HG03135 (cell line): ENCODE results near the gene STXBP1.
A peak's percentile ranks its signal among the peaks of the same experiment; 100 is the strongest.

ENCODE experiments used
- ATAC-seq: cut with Tn5 transposase; IDR thresholded peaks from one replicate; pipeline ENCODE4 v1.9.1; 2021; ENCODE audit warnings: mild to moderate bottlenecking, moderate library complexity; ENCODE audit not compliant: unreplicated experiment

The STXBP1 gene

DNA sequence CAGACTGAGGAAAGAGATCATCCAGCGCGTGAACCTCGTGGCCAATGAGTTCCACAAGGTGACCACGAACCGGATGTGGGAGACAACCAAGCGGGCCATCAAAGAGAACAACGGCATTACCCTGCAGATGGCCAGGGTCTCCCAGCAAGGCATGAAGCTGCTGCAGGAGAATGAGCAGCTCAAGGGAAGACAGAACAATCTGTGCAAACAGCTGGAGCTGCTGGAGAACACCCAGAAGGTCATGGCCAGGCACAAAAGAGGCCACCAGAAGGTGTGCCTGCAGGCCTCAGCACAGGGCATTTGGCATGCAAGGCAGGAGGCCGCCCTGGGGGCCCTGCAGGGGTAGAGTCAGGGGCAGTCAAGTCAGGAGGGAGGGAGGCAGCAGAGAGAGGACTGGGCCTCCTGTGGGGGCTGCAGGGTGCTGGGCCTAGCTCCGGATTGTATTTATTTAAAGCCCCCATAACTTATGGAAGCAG is 99.2 kb downstream of the STXBP1 start:
- ATAC-seq = no peak

- no peak for ATAC-seq
Measured at GRCh38 chr9:127711831-127712274, 99.8 kb downstream of the STXBP1 start.

GRCh38 chr9:127712371-127712770 is 100.3 kb downstream of the STXBP1 start:
- no peak for ATAC-seq

DNA sequence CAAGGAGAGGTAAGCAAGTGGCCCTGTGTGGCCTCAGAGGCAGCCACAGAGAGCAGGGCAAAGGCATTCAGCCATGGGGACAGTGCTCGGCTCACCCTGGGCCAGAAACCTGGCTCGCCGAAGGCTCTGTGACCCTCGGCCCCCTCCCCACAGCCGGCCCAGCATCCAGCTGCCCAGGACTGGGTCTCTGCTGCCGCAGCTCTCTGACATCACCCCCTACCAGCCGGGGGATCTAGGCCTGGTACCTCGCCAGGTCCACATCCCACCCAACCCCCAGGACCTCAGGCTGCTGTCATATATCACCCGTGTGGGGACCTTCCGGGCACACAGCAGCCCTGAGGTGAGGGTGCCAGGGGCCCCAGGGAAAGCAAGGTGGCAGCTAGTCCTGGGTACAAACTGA is 100.8 kb downstream of the STXBP1 start:
- ATAC-seq = no peak

- no peak for ATAC-seq
Measured at GRCh38 chr9:127714020-127714750, 102.1 kb downstream of the STXBP1 start.

DNA sequence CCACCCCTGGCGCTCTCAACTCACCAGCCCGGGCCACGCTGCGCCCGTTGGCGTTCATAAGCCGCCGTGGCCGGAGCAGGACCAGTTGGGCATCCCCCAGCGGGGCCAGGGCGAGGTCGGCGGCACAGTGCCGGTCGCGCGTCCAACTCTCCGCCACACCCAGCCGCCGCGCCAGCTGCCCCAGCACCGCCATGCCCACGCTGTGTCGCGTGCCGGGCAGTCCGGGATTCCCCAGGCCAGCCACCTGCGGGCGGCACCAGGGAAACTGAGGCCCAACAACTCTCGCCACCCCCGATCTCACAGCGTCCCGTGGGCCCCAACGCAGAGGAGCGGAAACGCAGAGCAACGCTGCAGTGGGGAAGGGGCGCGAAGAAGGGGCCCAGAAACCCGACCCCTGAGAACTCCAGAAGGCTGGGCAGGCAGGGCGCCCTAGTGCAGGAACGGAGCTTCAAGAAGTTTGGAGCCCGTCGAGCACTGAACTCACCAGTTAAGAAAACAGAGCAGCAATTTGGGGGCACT is 102.9 kb downstream of the STXBP1 start:
- ATAC-seq = peak; percentile 4

DNA sequence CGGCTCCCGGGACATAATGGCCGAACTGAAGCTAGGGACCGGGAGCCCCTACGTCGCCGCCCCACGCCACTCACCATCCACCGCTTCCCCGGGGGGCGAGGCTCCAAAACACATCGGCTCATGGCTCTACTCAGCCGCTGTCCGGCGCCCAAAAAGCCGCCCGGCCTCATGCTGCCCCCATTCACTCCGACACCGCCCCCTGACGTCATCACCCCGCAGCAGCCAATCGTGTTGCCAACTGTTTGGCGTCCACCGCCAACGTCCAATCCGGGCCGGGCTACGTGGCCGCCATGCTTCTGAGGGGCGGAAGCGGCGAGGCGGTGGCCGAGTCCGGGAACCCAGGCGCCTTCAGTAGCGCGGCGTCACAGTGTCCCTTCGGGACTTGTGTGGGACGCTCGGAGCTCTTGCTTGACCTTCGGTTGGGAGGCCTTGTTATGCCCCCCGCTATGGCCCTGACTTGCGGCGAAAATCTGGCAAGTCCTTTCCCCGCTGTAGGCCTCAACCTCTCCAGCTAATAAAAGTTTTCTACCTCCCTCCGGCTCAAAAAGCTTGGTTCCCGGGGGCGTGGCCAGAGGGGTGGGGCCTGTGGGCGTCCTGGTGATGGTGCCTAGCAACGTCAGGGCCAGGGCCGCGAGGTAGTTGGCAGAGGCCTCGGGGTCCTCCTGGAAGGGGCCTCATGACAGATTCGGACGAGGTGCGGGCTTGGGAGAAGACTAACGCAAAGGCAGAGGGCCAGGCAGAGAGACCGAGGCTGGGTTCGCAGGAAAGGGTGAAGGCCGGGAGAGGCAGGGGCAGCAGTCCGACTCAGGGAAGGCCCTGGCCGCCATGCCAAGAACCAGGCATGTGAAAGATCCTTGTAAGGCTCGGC is 103.6 kb downstream of the STXBP1 start, which contains the start of the genes PTRH1 and TTC16:
TSS of gene PTRH1 (minus strand) at position 194 of the 868 bp plus-strand sequence. CDS start at position 170, 24 bp downstream.
TSS of gene TTC16 (plus strand) at position 610 of the 868 bp plus-strand sequence. CDS start at position 677, 67 bp downstream.
- ATAC-seq = peak; percentile 94

GRCh38 chr9:127716412-127716811 is 104.3 kb downstream of the STXBP1 start:
- no peak for ATAC-seq

DNA sequence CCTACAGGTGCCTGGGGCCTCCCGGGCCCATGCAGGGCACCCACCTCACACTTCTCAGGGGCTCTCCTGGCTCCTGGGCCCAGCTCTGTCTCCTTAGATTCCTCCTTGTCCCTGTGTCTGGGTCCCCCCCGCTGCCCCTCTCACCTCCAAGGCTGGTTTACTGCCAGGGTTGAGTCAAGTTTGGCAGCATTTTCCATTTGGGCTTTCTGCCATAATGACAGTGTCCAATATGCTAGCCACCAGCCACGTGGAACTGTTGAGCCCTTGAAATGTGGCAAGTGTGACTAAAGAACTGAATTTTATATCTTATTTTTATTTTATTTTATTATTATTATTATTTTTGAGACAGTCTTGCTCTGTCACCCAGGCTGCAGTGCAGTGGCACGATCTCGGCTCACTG is 105.7 kb downstream of the STXBP1 start:
- no peak for ATAC-seq

- no peak for ATAC-seq
Measured at GRCh38 chr9:127720031-127720864, 108.2 kb downstream of the STXBP1 start.

DNA sequence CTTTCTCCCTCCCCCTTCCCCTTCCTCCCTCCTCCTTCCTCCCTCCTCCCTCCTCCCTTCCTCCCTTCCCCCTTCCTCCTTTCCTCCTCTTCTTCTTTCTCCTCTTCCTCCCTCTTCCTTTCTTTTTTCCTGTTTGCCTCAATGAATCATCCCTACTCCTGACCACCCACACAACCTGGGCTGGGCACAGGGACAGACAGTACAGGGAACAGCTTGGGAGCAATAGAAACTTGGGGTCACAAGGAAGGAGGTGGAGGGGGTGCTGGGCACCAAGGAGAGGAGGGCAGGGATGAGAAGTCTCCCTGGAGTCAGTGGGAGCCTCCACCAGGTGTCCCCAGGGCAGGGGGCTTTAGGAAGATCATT is 108.8 kb downstream of the STXBP1 start:
- ATAC-seq = no peak

DNA sequence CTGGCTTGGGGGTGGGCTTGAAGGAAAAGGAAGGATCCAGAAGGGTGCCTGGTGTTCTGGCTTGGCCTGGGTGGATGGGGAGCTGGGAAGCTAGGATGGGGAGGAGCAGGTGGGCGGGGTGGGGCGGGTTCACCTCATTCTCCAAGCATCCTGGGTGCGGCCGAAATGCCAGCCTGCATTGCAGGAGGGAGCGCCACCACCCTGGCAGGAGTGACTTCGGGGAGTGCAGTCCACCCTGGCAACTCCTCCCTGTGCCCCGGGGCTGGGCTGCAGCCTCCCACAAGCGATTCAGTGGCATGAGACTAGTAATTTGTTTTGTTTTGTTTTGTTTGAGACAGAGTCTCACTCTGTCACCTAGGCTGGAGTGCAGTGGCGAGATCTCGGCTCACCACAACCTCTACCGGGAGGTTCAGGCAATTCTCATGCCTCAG is 109.3 kb downstream of the STXBP1 start:
- no peak for ATAC-seq

DNA sequence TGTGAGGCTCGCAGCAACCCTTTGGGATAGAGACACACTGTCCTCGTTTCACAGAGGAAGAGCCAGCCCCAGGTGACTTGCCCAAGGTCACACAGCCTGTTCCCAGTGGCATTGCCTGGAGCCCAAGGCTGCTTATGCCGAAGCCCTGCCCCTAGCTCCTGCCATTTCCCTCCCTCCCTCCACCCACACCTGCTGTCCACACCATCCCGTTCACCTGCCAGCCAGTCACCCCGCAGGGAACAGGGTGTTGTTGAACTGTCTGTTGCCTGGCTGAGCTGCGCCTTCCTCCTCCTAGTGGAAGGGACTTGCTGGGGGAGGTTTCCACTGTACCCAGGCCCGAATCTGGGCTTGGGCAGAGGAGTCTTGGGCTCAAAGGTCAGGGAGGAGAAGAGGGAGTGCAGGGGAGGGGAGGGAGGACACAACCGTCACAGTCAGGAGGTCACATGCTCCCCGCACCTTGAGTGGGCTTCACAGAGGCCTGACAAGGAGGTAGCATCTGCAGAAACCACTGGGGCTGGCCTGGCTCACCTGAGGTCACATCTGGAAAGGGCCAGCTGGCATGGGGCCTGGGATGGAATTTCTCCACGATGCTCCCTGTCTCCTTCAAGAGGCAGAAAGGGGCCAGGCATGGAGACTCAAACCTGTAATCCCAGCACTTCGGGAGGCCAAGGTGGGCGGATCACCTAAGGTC is 110.1 kb downstream of the STXBP1 start:
- no peak for ATAC-seq

DNA sequence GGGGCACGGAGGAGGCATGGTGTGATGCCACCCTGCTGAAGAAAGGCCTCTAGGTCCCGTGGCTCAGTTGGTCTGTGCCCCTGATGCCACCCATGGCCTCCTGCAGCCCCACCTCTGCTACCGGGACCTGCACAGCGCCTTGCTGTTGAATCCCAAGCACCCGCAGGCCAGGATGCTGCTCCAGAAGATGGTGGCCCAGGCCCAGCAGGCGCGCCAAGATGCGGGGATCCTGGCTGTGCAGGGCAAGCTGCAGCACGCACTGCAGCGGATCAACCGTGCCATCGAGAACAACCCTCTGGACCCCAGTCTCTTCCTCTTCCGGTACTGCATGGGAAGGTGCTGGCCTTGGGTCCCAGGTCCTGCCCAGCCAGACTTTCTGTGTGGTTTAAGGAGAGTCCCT is 110.9 kb downstream of the STXBP1 start:
- no peak for ATAC-seq

- ATAC-seq = no peak
Measured at GRCh38 chr9:127723444-127723843, 111.4 kb downstream of the STXBP1 start.

DNA sequence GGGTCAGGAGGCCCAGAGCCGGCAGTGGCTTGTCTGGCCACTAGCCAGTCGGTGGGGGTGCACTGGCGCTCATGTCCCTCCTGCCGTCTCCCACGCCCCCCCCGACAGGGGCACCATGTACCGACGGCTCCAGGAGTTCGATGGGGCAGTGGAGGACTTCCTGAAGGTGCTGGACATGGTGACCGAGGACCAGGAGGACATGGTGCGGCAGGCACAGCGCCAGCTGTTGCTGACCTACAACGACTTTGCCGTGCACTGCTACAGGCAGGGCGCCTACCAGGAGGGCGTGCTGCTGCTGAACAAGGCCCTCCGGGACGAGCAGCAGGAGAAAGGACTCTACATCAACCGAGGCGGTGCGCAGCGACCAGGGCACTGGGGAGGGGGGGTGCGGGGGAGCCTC is 111.9 kb downstream of the STXBP1 start:
- no peak for ATAC-seq

GRCh38 chr9:127726871-127727270 is 114.8 kb downstream of the STXBP1 start:
- no peak for ATAC-seq

DNA sequence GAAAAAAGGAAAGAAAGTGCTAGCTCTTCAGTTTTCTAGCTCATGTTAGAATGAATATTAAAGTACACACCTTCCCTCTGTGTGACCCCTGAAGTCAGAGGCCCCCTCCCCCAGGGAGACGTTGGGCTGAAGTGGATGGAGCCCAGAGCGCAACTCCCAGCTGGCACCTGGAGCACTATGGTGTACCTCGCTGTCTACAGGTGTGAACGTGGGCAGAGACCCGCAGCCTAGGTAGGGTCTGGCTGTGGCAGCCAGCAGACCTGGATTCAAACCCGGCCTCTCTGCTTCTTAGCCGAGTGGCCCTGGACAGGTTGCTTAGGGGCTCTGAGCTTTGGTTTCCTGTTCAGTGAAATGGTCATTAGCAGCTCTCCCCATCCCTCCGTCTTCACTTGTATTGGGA is 116.7 kb downstream of the STXBP1 start:
- ATAC-seq = no peak

DNA sequence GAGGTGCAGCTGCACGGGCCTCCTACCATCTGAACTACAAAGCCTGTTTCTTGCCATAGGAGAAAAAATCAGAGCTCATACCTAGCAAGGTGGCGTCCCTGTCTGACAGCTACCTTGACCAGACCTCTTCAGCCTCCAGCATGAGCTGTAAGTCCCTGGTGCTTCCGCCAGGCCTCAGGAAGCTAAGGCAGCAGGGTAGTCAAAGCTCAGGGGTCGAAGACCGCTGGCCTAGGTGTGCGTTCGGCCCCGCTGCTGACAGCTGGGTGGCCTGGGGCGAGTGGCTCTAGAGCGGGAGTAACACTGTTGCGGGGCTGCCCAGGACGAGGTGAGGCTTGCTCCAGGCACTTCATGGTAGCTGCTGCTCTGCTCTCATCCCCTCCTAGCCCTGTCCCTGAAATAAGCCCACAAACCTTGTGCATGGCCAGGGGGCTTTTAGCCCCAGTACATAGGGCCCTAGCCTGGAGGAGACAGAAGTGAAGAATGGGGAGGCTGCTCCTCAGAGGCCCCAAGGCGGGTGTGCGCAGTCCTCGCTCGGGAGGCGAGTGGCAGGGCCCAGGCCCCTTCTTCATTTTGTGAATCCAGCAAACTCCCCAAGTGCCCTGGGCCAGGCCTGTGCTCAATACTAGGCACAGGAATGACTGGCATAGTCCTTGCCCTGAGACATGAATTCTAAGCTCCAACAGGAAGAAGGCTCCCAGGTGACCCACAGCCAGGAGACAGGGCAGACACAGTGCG is 117.6 kb downstream of the STXBP1 start:
- no peak for ATAC-seq
